Bronchial epithelial cell (primary cell): Measurements from ENCODE around the gene SYPL1. TPM values are rescaled to one million over a fixed set of nuclear protein-coding genes. Genes with fewer than 3 reads are reported as not detected.

Experiments used
- DNase-seq: peaks from one replicate; pipeline ENCODE4 v3.0.0-alpha.2; 2010; ENCODE audit warnings: low read depth
- FAIRE-seq: peaks from 2 replicates; lab custom pipeline; 2011; peaks lifted over from hg19 to GRCh38; lab: Jason Lieb, UNC
- H3K27me3 ChIP-seq: 2 replicates; pipeline ENCODE4 v1.5.1; 2011; ENCODE audit warnings: low read length; ENCODE audit not compliant: control insufficient read depth, insufficient read depth
- H3K36me3 ChIP-seq: 2 replicates; pipeline ENCODE4 v1.5.1; 2011; ENCODE audit warnings: low read length; ENCODE audit not compliant: control insufficient read depth, insufficient read depth
- H3K4me3 ChIP-seq: 2 replicates; pipeline ENCODE4 v1.5.1; 2011; ENCODE audit warnings: mild to moderate bottlenecking, low read depth, low read length, control low read depth
- CTCF ChIP-seq: IDR thresholded peaks from 2 replicates; pipeline ENCODE4 v1.5.1; 2011; ENCODE audit warnings: mild to moderate bottlenecking, moderate library complexity, low read length, control low read depth, inconsistent platforms; ENCODE audit not compliant: insufficient read depth, severe bottlenecking
- total RNA-seq: library from RNA; depleted of rRNA; stranded (reverse); fragments of >200 nt; gene quantifications from 2 replicates; pipeline ENCODE4 v1.2.1, GENCODE V29; 2014

Gene SYPL1
- total RNA-seq, 1 donor from 2014 or later, result 74.8 TPM

DNA sequence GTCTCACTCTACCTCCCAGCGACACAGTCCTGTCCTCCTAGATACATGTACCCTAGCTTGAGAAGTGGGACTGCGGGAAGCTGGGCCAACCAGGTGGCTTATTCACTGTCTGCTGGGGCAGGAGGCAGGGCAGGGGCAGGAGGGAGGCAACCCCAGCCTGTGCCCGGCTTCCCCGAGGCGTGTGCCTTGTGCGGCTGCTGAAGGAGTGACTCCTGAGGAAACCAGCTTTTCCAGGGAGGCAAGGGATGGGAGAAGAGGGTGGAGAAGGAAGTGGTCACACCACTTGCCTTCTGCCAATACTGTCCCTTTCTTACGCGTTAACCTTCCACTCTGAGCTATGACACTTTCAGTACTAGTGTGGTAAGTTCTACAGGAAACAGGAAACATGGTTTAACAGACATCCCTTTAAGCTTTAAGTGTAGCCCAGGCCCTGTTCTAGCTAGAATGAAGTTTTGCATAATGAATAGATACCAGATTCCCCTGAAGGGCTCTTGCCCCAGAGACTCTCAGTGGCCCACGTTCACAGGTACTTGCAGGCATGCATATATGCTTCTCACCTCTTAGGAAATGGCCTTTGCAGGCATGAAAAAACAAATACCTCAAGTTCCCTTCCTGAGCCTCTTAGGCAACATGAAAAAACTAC lies 40.6 kb downstream of the SYPL1 start:
- peak; percentile 94 for DNase-seq
- TF ChIP-seq CTCF, result no peak
- Histone ChIP-seq H3K27me3 (no peaks in the 10 kb centered on the region), H3K4me3 (no peak overlapping the region), H3K36me3 (no peaks in the 10 kb centered on the region)
- no peak for FAIRE-seq

GRCh38 chr7:106070567-106071254 lies 41.4 kb downstream of the SYPL1 start:
- TF ChIP-seq CTCF, result no peak
- Histone ChIP-seq H3K36me3 (no peaks in the 10 kb centered on the region), H3K4me3 (no peak overlapping the region), H3K27me3 (no peaks in the 10 kb centered on the region)
- FAIRE-seq (no peak), DNase-seq (peak; percentile 65)

DNA sequence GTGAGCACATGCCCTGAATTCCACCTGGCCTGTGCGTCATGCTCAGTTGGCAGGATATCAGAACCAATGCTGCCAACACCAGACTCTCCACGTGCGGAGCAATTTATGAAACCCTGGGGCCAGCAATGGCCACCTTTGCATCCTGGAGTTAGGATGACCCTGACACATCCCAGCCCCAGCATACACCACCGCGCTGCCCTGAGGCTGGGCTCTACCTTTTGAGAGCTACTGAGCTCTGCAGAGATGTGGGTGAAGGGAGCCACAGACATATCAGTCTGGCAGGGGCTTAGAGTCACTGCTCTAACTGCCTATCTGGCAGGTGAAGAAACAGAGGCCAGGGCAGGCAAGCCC lies 41.9 kb downstream of the SYPL1 start:
- no peak for TF ChIP-seq CTCF
- FAIRE-seq, result no peak
- Histone ChIP-seq H3K27me3 (no peaks in the 10 kb centered on the region), H3K4me3 (no peak overlapping the region), H3K36me3 (no peaks in the 10 kb centered on the region)
- peak; percentile 84 for DNase-seq

- Histone ChIP-seq H3K27me3 (no peaks in the 10 kb centered on the region), H3K4me3 (no peak overlapping the region), H3K36me3 (no peaks in the 10 kb centered on the region)
- DNase-seq, result no peak
- FAIRE-seq, result no peak
- no peak for TF ChIP-seq CTCF
Measured at GRCh38 chr7:106069471-106070200, 42.5 kb downstream of the SYPL1 start.

DNA sequence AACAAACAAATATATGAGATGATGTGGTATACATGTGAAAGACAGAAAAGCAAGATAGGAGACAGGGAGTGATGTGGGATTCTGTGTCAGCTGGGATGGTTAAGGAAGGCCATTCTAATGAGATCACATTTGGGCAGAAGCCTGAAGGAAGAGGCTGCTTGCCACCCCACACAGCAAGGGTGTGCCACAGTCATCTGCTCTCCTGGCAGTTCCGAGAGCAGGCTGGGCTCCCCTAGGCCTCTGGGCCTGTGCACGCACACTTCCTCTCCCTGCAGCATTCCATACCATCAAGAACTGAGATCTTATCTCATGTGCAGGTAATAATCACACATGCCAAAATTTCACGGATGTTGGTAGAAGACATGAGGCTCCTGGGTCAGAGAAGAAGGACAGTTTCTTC lies 43.1 kb downstream of the SYPL1 start:
- FAIRE-seq (no peak), DNase-seq (peak; percentile 58)
- no peak for TF ChIP-seq CTCF
- no peaks in the 10 kb centered on the region for H3K36me3 ChIP-seq
- H3K4me3 ChIP-seq, result no peak overlapping the region
- H3K27me3 ChIP-seq, result no peaks in the 10 kb centered on the region
